Measurements from ENCODE around the gene UBE4A.

UBE4A gene

GRCh38 chr11:118319337-118319707 is 40.1 kb upstream of the UBE4A start:
- peaks cover 61% of the 10 kb centered on the region for H3K4me1 ChIP-seq (ENCODE audit: insufficient read depth, low read length, severe bottlenecking)

GRCh38 chr11:118320515-118320914 is 38.9 kb upstream of the UBE4A start:
- Histone ChIP-seq H3K4me1 (ENCODE audit: insufficient read depth, low read length, severe bottlenecking) (peaks cover 54% of the 10 kb centered on the region), H3K79me2 (ENCODE audit: insufficient read depth, low read length) (no peaks in the 10 kb centered on the region), H3K27me3 (ENCODE audit: insufficient read depth, low read length) (no peaks in the 10 kb centered on the region), H3K9ac (ENCODE audit: low read length) (no peak overlapping the region), H3F3A (ENCODE audit: insufficient read depth, low read length) (no peaks in the 10 kb centered on the region), H4K20me1 (ENCODE audit: insufficient read depth, low read length) (no peaks in the 10 kb centered on the region), H3K4me2 (ENCODE audit: low read length) (no peak overlapping the region), H3K9me3 (ENCODE audit: low read length) (no peaks in the 10 kb centered on the region), H3K27ac (ENCODE audit: low read depth, low read length, poor library complexity, severe bottlenecking) (peak overlapping the region; percentile 45), H3K4me3 (ENCODE audit: low read depth, low read length, poor library complexity, severe bottlenecking) (no peak overlapping the region), H2AFZ (ENCODE audit: low read length) (no peak overlapping the region), H3K36me3 (ENCODE audit: insufficient read depth, low read length) (no peaks in the 10 kb centered on the region), H3K9me2 (ENCODE audit: low read depth, low read length) (no peaks in the 10 kb centered on the region)
- no peak for TF ChIP-seq EZH2 (IDR thresholded peaks at IDR 0.05; ENCODE audit: borderline replicate concordance, low read length)
- no peak for TF ChIP-seq CTCF (IDR thresholded peaks at IDR 0.05; ENCODE audit: low read length)

More at GRCh38 chr11:118319337-118319707, 40.1 kb upstream of the UBE4A start:
- Histone ChIP-seq H3K9ac (ENCODE audit: low read length) (no peak overlapping the region), H3K4me3 (ENCODE audit: low read depth, low read length, poor library complexity, severe bottlenecking) (no peak overlapping the region), H3K9me3 (ENCODE audit: low read length) (no peaks in the 10 kb centered on the region), H3K27me3 (ENCODE audit: insufficient read depth, low read length) (no peaks in the 10 kb centered on the region), H2AFZ (ENCODE audit: low read length) (no peak overlapping the region), H3K27ac (ENCODE audit: low read depth, low read length, poor library complexity, severe bottlenecking) (peak overlapping the region; percentile 37), H3K36me3 (ENCODE audit: insufficient read depth, low read length) (no peaks in the 10 kb centered on the region), H3K4me2 (ENCODE audit: low read length) (no peak overlapping the region), H3F3A (ENCODE audit: insufficient read depth, low read length) (no peaks in the 10 kb centered on the region), H4K20me1 (ENCODE audit: insufficient read depth, low read length) (no peaks in the 10 kb centered on the region), H3K79me2 (ENCODE audit: insufficient read depth, low read length) (no peaks in the 10 kb centered on the region), H3K9me2 (ENCODE audit: low read depth, low read length) (no peaks in the 10 kb centered on the region)
- TF ChIP-seq CTCF (IDR thresholded peaks at IDR 0.05; ENCODE audit: low read length) (no peak), EZH2 (IDR thresholded peaks at IDR 0.05; ENCODE audit: borderline replicate concordance, low read length) (no peak)

GRCh38 chr11:118321386-118322082 is 37.9 kb upstream of the UBE4A start:
- Histone ChIP-seq H3F3A (ENCODE audit: insufficient read depth, low read length) (no peaks in the 10 kb centered on the region), H4K20me1 (ENCODE audit: insufficient read depth, low read length) (no peaks in the 10 kb centered on the region), H3K36me3 (ENCODE audit: insufficient read depth, low read length) (no peaks in the 10 kb centered on the region), H3K4me2 (ENCODE audit: low read length) (no peak overlapping the region), H2AFZ (ENCODE audit: low read length) (no peak overlapping the region), H3K79me2 (ENCODE audit: insufficient read depth, low read length) (no peaks in the 10 kb centered on the region), H3K9me3 (ENCODE audit: low read length) (no peaks in the 10 kb centered on the region), H3K9me2 (ENCODE audit: low read depth, low read length) (no peaks in the 10 kb centered on the region), H3K9ac (ENCODE audit: low read length) (no peak overlapping the region), H3K4me1 (ENCODE audit: insufficient read depth, low read length, severe bottlenecking) (peaks cover 44% of the 10 kb centered on the region), H3K27ac (ENCODE audit: low read depth, low read length, poor library complexity, severe bottlenecking) (no peak overlapping the region), H3K4me3 (ENCODE audit: low read depth, low read length, poor library complexity, severe bottlenecking) (no peak overlapping the region), H3K27me3 (ENCODE audit: insufficient read depth, low read length) (no peaks in the 10 kb centered on the region)
- TF ChIP-seq CTCF (IDR thresholded peaks at IDR 0.05; ENCODE audit: low read length), result no peak
- no peak for TF ChIP-seq EZH2 (IDR thresholded peaks at IDR 0.05; ENCODE audit: borderline replicate concordance, low read length)

Data from OCI-LY1 (cell line).